Measurements from ENCODE around the gene YY2.

DNA sequence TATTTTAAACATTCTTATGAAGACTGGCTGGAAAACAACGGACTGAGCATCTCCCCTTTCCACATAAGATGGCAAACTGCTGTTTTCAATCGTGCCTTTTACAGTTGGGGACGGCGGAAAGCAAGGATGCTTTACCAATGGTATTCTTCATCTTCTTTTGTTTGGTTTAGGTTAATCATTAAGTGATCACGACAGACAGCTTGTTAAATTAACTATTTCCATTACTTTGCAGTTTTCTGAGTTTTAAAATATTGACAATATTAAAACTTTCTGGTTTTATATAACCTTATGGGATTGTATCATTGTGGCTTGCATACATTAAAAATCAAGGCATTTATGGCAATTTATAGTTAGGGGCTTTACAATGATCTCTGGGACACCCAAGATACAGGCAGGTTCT, 12.6 kb upstream of the YY2 start:
- TF ChIP-seq, protein P1, sequence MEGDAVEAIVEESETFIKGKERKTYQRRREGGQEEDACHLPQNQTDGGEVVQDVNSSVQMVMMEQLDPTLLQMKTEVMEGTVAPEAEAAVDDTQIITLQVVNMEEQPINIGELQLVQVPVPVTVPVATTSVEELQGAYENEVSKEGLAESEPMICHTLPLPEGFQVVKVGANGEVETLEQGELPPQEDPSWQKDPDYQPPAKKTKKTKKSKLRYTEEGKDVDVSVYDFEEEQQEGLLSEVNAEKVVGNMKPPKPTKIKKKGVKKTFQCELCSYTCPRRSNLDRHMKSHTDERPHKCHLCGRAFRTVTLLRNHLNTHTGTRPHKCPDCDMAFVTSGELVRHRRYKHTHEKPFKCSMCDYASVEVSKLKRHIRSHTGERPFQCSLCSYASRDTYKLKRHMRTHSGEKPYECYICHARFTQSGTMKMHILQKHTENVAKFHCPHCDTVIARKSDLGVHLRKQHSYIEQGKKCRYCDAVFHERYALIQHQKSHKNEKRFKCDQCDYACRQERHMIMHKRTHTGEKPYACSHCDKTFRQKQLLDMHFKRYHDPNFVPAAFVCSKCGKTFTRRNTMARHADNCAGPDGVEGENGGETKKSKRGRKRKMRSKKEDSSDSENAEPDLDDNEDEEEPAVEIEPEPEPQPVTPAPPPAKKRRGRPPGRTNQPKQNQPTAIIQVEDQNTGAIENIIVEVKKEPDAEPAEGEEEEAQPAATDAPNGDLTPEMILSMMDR (IDR thresholded peaks at IDR 0.05) = no peak
- TF ChIP-seq POLR2A (IDR thresholded peaks at IDR 0.05) = no peak
- TF ChIP-seq EP300 (IDR thresholded peaks at IDR 0.05) = no peak
- no peak for TF ChIP-seq POLR2AphosphoS5 (IDR thresholded peaks at IDR 0.05)

Measured in suprapubic skin (tissue), 4 donors.